ENCODE results near the gene TTC3. TPM values are rescaled to one million over a fixed set of nuclear protein-coding genes. Genes with fewer than 3 reads are reported as not detected.
"Not testable (repeated sequence)": the region's sequence is repeated elsewhere in the genome, so short reads cannot be mapped to it uniquely, and the experiment has no call there.

Gene TTC3
- total RNA-seq, 1 experiment from 2014 or later: 121 TPM

DNA sequence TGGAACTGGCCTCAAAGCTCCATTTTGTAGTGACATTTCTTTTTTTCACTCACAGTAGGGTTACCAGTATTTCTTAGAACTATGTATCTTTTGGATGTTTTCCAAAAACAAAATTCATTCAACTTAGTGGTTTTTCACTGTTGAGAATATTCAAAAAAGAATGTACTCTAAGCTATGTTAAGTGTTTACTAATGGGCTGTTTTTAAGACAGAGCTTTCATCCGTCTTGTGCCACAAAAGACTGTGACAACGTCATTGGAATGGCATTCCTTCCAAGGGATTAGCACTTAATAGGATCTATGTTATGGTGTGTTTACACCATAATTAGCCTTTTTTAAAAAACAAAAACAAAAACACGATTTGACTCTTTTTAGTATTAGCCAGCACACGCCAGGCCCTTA, 66.8 kb downstream of the TTC3 start:
- TF ChIP-seq EZH2 (IDR thresholded peaks at IDR 0.05; ENCODE audit: low read length, unreplicated experiment): no peak
- peak overlapping the region; percentile 59 for H3K4me2 ChIP-seq (ENCODE audit: low read length)
- H3K27ac ChIP-seq (ENCODE audit: low read length): peak overlapping the region; percentile 64
- intact Hi-C loops (cut with micrococcal nuclease): loop anchor here (1.0 kb wide), 1 partner anchor 9 kb away; no protein-coding TSS in a partner anchor
- DNase-seq: no peak
- peaks cover 21% of the 10 kb centered on the region for H3K4me1 ChIP-seq (ENCODE audit: insufficient read depth, low read length)
- POLR2A ChIA-PET (ENCODE audit: unreplicated experiment): no interaction called here
- H3K4me3 ChIP-seq (ENCODE audit: low read length): no peak overlapping the region
- peaks cover 7% of the 10 kb centered on the region for H3F3A ChIP-seq (ENCODE audit: low read length, unreplicated experiment)
- no peaks in the 10 kb centered on the region for H3K79me2 ChIP-seq (ENCODE audit: low read length)
- H4K20me1 ChIP-seq (ENCODE audit: low read length): no peaks in the 10 kb centered on the region
- H3K9me2 ChIP-seq (replicated peaks; ENCODE audit: low read length): no peaks in the 10 kb centered on the region
- no peaks in the 10 kb centered on the region for H3K9me3 ChIP-seq (ENCODE audit: low read length)
- no peak for ATAC-seq
- H3K36me3 ChIP-seq (ENCODE audit: low read depth, low read length): peaks cover 48% of the 10 kb centered on the region
- H3K27me3 ChIP-seq (ENCODE audit: low read length): no peaks in the 10 kb centered on the region
- H3K9ac ChIP-seq (ENCODE audit: low read length): no peak overlapping the region
- H2AFZ ChIP-seq (ENCODE audit: low read length): no peak overlapping the region
- no TSS peak for BruUV-seq (replicated peaks)
- CTCF ChIA-PET: no interaction called here

GRCh38 chr21:37143392-37143791, 70.3 kb downstream of the TTC3 start:
- DNase-seq; H3K9ac ChIP-seq (ENCODE audit: low read length); H3K27me3 ChIP-seq (ENCODE audit: low read length); H4K20me1 ChIP-seq (ENCODE audit: low read length); H3K27ac ChIP-seq (ENCODE audit: low read length); intact Hi-C loops (cut with micrococcal nuclease); H3F3A ChIP-seq (ENCODE audit: low read length, unreplicated experiment); H3K9me3 ChIP-seq (ENCODE audit: low read length); POLR2A ChIA-PET (ENCODE audit: unreplicated experiment); H3K9me2 ChIP-seq (replicated peaks; ENCODE audit: low read length); H3K4me2 ChIP-seq (ENCODE audit: low read length); ATAC-seq; H3K4me3 ChIP-seq (ENCODE audit: low read length); H2AFZ ChIP-seq (ENCODE audit: low read length); BruUV-seq (replicated peaks); CTCF ChIA-PET; H3K79me2 ChIP-seq (ENCODE audit: low read length): not testable (repeated sequence)
- H3K4me1 ChIP-seq (ENCODE audit: insufficient read depth, low read length): peaks cover 30% of the 10 kb centered on the region
- peaks cover 45% of the 10 kb centered on the region for H3K36me3 ChIP-seq (ENCODE audit: low read depth, low read length)

GRCh38 chr21:37145635-37146111, 72.6 kb downstream of the TTC3 start:
- Histone ChIP-seq H3F3A (ENCODE audit: low read length, unreplicated experiment) (no peaks in the 10 kb centered on the region), H3K9ac (ENCODE audit: low read length) (no peak overlapping the region), H3K36me3 (ENCODE audit: low read depth, low read length) (peaks cover 57% of the 10 kb centered on the region), H2AFZ (ENCODE audit: low read length) (no peak overlapping the region), H3K9me2 (replicated peaks; ENCODE audit: low read length) (no peaks in the 10 kb centered on the region), H3K4me1 (ENCODE audit: insufficient read depth, low read length) (peaks cover 12% of the 10 kb centered on the region), H3K4me3 (ENCODE audit: low read length) (no peak overlapping the region), H3K4me2 (ENCODE audit: low read length) (peak overlapping the region; percentile 8; the same call in 1 of the 2 replicates), H3K79me2 (ENCODE audit: low read length) (no peaks in the 10 kb centered on the region), H3K27ac (ENCODE audit: low read length) (peak overlapping the region; percentile 61), H3K9me3 (ENCODE audit: low read length) (no peaks in the 10 kb centered on the region), H4K20me1 (ENCODE audit: low read length) (no peaks in the 10 kb centered on the region), H3K27me3 (ENCODE audit: low read length) (no peaks in the 10 kb centered on the region)
- BruUV-seq (replicated peaks): no TSS peak
- no peak for TF ChIP-seq EZH2 (IDR thresholded peaks at IDR 0.05; ENCODE audit: low read length, unreplicated experiment)
- TF ChIP-seq, protein P1, sequence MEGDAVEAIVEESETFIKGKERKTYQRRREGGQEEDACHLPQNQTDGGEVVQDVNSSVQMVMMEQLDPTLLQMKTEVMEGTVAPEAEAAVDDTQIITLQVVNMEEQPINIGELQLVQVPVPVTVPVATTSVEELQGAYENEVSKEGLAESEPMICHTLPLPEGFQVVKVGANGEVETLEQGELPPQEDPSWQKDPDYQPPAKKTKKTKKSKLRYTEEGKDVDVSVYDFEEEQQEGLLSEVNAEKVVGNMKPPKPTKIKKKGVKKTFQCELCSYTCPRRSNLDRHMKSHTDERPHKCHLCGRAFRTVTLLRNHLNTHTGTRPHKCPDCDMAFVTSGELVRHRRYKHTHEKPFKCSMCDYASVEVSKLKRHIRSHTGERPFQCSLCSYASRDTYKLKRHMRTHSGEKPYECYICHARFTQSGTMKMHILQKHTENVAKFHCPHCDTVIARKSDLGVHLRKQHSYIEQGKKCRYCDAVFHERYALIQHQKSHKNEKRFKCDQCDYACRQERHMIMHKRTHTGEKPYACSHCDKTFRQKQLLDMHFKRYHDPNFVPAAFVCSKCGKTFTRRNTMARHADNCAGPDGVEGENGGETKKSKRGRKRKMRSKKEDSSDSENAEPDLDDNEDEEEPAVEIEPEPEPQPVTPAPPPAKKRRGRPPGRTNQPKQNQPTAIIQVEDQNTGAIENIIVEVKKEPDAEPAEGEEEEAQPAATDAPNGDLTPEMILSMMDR (conservative IDR thresholded peaks at IDR 0.05; ENCODE audit: low read depth, low read length): 0 out of 2 replicates have a peak, but pooled peaks have one; percentile 31
- DNase-seq (peak; percentile 90), ATAC-seq (peak; percentile 90)
- POLR2A ChIA-PET (ENCODE audit: unreplicated experiment): interaction anchor here (0.6 kb wide), 1 partner anchor 236 kb away, joined by 3 read pairs; no protein-coding TSS in a partner anchor
- CTCF ChIA-PET: no interaction called here
- intact Hi-C loops (cut with micrococcal nuclease): loop anchor here (5.0 kb wide), 1 partner anchor 43 kb away; no protein-coding TSS in a partner anchor
